HG03469 (cell line): ENCODE results near the gene HIC1.

ENCODE experiments used
- ATAC-seq: cut with Tn5 transposase; IDR thresholded peaks from one replicate; pipeline ENCODE4 v1.9.1; 2021; ENCODE audit warnings: mild to moderate bottlenecking, moderate library complexity, moderate number of reproducible peaks; ENCODE audit not compliant: unreplicated experiment

HIC1 gene

GRCh38 chr17:2025220-2025621, 29.7 kb upstream of the HIC1 start, which contains the start of gene RTN4RL1:
RTN4RL1 (minus strand) TSS chr17:2025334; CDS start chr17:2024865, 469 bp downstream.
- no peak for ATAC-seq

- ATAC-seq: no peak
Measured at GRCh38 chr17:2025622-2026309, 29.1 kb upstream of the HIC1 start.

- no peak for ATAC-seq
Measured at GRCh38 chr17:2027528-2028233, 27.2 kb upstream of the HIC1 start.

GRCh38 chr17:2028234-2028614, 26.7 kb upstream of the HIC1 start:
- no peak for ATAC-seq

- no peak for ATAC-seq
Measured at GRCh38 chr17:2028737-2029136, 26.2 kb upstream of the HIC1 start.

GRCh38 chr17:2029911-2030778, 24.8 kb upstream of the HIC1 start, which contains the start of gene DPH1:
DPH1 (plus strand) TSS chr17:2030153; CDS start chr17:2030170, 17 bp downstream.
- ATAC-seq: no peak

- ATAC-seq: no peak
Measured at GRCh38 chr17:2030779-2031163, 24.1 kb upstream of the HIC1 start.

GRCh38 chr17:2033153-2033552, 21.8 kb upstream of the HIC1 start:
- no peak for ATAC-seq

GRCh38 chr17:2034157-2034556, 20.7 kb upstream of the HIC1 start:
- no peak for ATAC-seq

GRCh38 chr17:2034806-2035540, 19.9 kb upstream of the HIC1 start:
- ATAC-seq: no peak

- ATAC-seq: no peak
Measured at GRCh38 chr17:2035541-2036488, 19.1 kb upstream of the HIC1 start.

GRCh38 chr17:2037155-2037554, 17.7 kb upstream of the HIC1 start:
- ATAC-seq: no peak

GRCh38 chr17:2040219-2040827, 14.6 kb upstream of the HIC1 start:
- no peak for ATAC-seq

- ATAC-seq: no peak
Measured at GRCh38 chr17:2040942-2041560, 13.9 kb upstream of the HIC1 start.

- ATAC-seq: peak; percentile 79
Measured at GRCh38 chr17:2041561-2042389, 13.1 kb upstream of the HIC1 start, which contains the start of gene OVCA2. OVCA2 (plus strand) TSS chr17:2042022; CDS start chr17:2042048, 26 bp downstream.

GRCh38 chr17:2042390-2042847, 12.5 kb upstream of the HIC1 start:
- ATAC-seq: no peak

- no peak for ATAC-seq
Measured at GRCh38 chr17:2042933-2043332, 12.0 kb upstream of the HIC1 start.

GRCh38 chr17:2043785-2044184, 11.1 kb upstream of the HIC1 start:
- no peak for ATAC-seq
